KOPT-K1 (cell line): ENCODE results near the gene TBC1D2B.

Experiments used
- H3K27ac ChIP-seq: fragments of 200-600 bp; sonication (generic); 2 replicates; pipeline ENCODE4 v1.5.1; 2016; ENCODE audit warnings: antibody characterized with exemption, mild to moderate bottlenecking, low read depth, low read length; ENCODE audit not compliant: poor library complexity, severe bottlenecking
- H3K36me3 ChIP-seq: fragments of 200-600 bp; sonication (generic); 2 replicates; pipeline ENCODE4 v1.5.1; 2017; ENCODE audit warnings: antibody characterized with exemption, mild to moderate bottlenecking, low read length, moderate library complexity; ENCODE audit not compliant: insufficient read depth
- H3K9me3 ChIP-seq: fragments of 200-600 bp; sonication (generic); 2 replicates; pipeline ENCODE4 v1.5.1; 2017; ENCODE audit warnings: antibody characterized with exemption, low read length, mild to moderate bottlenecking; ENCODE audit not compliant: insufficient read depth, poor library complexity, severe bottlenecking

The TBC1D2B gene

GRCh38 chr15:78069462-78070029 lies 8.0 kb downstream of the TBC1D2B start:
- Histone ChIP-seq H3K27ac (peak overlapping the region; percentile 81), H3K9me3 (no peaks in the 10 kb centered on the region), H3K36me3 (peaks cover 19% of the 10 kb centered on the region; the same call in 1 of the 2 replicates)

GRCh38 chr15:78069052-78069414 lies 8.5 kb downstream of the TBC1D2B start:
- peaks cover 16% of the 10 kb centered on the region; the same call in 1 of the 2 replicates for H3K36me3 ChIP-seq
- peak overlapping the region; percentile 81 for H3K27ac ChIP-seq
- no peaks in the 10 kb centered on the region for H3K9me3 ChIP-seq

- peak overlapping the region; percentile 81 for H3K27ac ChIP-seq
- no peaks in the 10 kb centered on the region for H3K9me3 ChIP-seq
- peaks cover 13% of the 10 kb centered on the region; the same call in 1 of the 2 replicates for H3K36me3 ChIP-seq
These were observed 9.9 kb downstream of the TBC1D2B start for GRCh38 chr15:78067328-78068228.

GRCh38 chr15:78065973-78066946 lies 11.3 kb downstream of the TBC1D2B start:
- Histone ChIP-seq H3K36me3 (peaks cover under 1% of the 10 kb centered on the region; the same call in 1 of the 2 replicates), H3K27ac (peak overlapping the region; percentile 81), H3K9me3 (no peaks in the 10 kb centered on the region)

GRCh38 chr15:78065284-78065872 lies 12.1 kb downstream of the TBC1D2B start:
- Histone ChIP-seq H3K27ac (peak overlapping the region; percentile 81), H3K36me3 (no peaks in the 10 kb centered on the region), H3K9me3 (no peaks in the 10 kb centered on the region)

DNA sequence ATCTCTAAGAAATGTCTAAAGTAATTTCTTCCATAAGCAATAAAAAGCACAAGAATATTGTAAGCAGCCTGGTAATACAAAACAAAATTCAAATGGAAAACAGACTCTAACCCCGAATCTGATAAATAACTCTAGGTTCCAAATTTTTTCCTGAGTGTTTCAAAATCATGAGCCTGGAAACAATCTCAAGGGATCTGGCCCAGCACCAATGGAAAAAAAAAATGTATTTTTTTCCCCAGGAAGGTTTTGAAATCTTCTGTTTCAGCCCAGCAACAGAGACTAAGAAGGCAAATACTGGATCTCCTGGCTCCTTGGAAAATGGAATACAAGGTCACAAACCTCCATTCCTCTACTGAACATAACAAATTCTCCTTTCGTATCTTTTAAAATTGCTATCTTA lies 13.0 kb downstream of the TBC1D2B start:
- no peaks in the 10 kb centered on the region for H3K36me3 ChIP-seq
- H3K27ac ChIP-seq: peak overlapping the region; percentile 81
- no peaks in the 10 kb centered on the region for H3K9me3 ChIP-seq

DNA sequence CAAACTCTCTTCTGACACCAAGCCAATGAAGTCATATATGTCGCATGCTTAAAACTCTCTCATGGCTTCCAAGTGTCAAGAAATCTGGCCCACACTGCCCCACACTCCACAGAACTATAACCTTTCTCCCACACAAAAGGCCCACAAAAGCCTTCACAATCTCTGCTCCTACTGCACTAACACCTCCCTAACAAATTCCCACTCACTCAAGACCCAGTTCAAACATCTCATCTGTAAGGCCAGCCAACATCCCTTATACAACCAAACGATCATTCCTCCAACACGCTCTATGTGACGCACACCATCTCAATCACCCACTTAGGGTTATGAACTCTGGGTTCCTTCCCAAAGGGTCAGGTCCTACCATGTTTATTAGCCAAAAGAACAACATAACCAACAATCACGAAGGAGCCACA lies 13.5 kb downstream of the TBC1D2B start:
- Histone ChIP-seq H3K27ac (peak overlapping the region; percentile 28), H3K36me3 (no peaks in the 10 kb centered on the region), H3K9me3 (no peaks in the 10 kb centered on the region)

- Histone ChIP-seq H3K36me3 (no peaks in the 10 kb centered on the region), H3K9me3 (no peaks in the 10 kb centered on the region), H3K27ac (peak overlapping the region; percentile 28)
These were observed 14.3 kb downstream of the TBC1D2B start for GRCh38 chr15:78063217-78063616.

GRCh38 chr15:78061963-78062427 lies 15.5 kb downstream of the TBC1D2B start:
- Histone ChIP-seq H3K27ac (peak overlapping the region; percentile 70), H3K9me3 (no peaks in the 10 kb centered on the region), H3K36me3 (no peaks in the 10 kb centered on the region)

DNA sequence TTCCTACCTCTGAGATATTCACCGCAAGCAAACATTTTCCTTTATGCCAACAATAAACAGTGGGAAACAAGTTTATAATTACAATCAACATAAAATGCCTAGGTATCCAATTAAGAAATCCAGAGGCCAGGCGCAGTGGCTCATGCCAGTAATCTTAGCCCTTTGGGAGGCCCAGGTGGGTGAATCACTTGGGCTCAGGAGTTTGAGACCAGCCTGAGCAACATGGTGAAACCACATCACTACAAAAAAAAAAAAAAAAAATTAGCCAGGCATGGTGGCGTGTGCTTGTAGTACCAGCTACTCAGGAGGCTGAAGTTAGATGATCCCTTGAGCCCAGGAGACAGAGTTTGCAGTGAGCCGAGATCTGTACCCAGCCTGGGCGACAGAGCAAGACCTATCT lies 17.3 kb downstream of the TBC1D2B start:
- Histone ChIP-seq H3K27ac (peak overlapping the region; percentile 51), H3K9me3 (no peaks in the 10 kb centered on the region), H3K36me3 (no peaks in the 10 kb centered on the region)

DNA sequence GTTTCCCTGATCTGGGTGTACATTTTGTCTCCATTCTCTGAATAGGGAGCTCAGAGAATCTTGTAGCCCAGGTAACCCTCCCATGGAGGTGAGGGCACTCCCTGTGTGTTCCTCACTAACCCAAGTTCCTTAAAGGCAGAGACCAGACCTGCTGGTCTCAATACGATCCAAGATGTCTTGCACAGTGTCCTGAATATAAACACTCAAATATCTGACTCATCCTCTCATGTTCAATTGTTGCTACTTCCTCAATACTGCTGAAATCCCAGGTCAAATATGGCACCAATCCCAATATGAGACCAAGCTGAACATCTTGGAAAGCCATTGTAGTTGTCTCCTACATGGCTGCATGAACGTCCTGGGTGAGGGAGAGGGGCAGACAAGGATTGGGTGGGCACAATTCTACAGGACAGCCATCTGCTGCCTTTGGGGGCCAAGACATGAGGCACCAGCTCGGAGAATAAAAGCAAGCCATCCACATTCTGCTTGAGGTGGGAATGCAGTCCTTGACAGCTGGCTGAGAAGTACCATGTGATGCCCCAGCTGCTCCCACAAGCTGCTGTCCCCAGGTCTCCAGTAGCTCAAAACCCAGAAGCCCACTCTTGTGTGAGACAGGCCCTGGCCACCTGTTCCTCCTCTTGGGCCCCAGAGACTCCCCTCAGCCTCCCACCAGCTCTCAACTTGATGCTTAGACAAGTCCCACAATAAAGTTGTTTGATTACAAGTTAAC lies 18.2 kb downstream of the TBC1D2B start:
- peak overlapping the region; percentile 51 for H3K27ac ChIP-seq
- H3K9me3 ChIP-seq: no peaks in the 10 kb centered on the region
- H3K36me3 ChIP-seq: no peaks in the 10 kb centered on the region

- Histone ChIP-seq H3K36me3 (peaks cover 6% of the 10 kb centered on the region), H3K27ac (peak overlapping the region; percentile 51), H3K9me3 (no peaks in the 10 kb centered on the region)
These were observed 19.0 kb downstream of the TBC1D2B start for GRCh38 chr15:78058401-78058935.

DNA sequence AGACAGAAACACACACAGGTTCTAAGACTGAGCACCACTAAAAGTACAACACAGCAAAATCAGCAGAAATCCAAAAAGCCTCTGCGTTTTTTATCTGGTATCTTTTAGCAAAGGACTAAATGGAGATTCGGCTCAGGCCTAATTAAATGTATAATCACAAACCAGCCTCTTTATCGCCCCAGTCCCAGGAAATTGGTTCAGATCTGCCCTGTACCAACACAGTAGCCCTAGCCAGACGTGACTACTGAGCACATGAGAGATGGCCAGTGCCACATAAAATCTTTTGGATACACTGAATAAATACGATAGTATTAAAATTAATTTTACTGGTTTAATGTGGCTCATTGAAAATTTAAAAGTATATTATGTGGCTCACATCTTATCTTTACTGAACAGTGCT lies 19.7 kb downstream of the TBC1D2B start:
- H3K9me3 ChIP-seq: no peaks in the 10 kb centered on the region
- peak overlapping the region; percentile 51 for H3K27ac ChIP-seq
- H3K36me3 ChIP-seq: peaks cover 13% of the 10 kb centered on the region
